GM18502 (cell line): ENCODE results near the gene NAPSA.
"Not testable (repeated sequence)": the region's sequence is repeated elsewhere in the genome, so short reads cannot be mapped to it uniquely, and the experiment has no call there.

Experiments
- ATAC-seq: cut with Tn5 transposase; IDR thresholded peaks from one replicate; pipeline ENCODE4 v1.9.1; 2021; ENCODE audit warnings: mild to moderate bottlenecking; ENCODE audit not compliant: unreplicated experiment, poor library complexity

The NAPSA gene

DNA sequence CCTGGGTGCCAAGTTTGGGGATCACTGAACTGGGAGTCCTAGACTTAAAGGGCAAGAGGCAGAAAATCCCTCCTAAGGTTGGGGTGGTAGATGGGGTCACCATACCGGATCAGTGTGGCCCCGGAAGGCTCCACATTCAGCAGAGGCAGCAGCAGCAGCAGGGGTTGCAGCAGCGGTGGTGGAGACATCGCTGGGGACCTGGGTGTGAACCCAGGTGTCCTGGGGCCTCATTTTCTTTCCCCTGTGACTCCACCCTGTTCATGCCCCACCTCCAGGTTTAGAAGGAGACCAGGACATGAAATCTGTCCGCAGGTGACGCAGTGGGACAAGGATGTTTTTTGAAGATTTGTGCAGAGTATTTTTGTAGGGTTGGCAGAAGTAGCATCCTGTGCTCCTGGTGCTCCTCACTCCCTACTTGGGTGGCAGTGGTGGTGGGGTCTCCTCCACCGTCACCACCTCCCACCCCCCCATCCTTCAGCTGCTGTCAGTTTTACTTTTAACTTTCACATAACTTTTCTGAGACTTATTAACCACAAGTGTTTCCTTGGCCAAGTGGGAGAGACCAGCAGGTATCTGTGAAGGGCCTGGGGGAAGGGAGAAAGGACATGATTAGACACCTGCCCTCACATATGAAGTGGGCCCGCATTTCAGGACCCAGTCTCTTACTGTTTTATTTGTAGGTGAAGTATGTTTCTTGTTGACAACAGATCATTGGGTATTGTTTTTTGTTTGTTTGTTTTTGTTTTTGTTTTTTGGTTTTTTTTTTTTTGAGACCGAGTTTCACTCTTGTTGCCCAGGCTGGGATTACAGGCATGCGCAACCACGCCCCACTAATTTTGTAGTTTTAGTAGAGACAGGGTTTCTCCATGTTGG lies at the start of gene NAPSA:
Gene NAPSA (minus strand): TSS at position 206 of the 873 bp plus-strand sequence. CDS start 18 bp downstream, at position 188.
- ATAC-seq, result no peak

GRCh38 chr19:50413531-50413930 lies 48.1 kb upstream of the NAPSA start:
- no peak for ATAC-seq

DNA sequence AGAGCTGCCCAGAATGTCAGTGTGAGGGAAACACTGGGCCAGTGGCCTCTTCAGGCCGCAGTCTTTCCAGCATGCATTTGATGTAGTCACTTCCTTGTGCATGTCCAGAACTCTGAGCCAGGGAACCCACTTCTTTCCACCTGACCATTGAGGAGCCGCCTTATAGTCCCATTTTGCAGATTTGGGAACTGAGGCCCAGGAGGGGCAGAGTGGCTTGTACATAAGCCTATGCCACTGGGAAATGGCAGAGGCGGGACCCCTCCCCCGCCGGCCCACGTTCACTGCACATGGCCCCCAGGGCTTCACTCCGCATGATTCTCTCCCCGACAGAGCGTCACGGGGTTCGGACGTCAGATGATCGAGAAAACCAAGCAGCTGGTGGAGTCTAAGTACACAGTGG lies 47.7 kb upstream of the NAPSA start:
- ATAC-seq, result no peak

DNA sequence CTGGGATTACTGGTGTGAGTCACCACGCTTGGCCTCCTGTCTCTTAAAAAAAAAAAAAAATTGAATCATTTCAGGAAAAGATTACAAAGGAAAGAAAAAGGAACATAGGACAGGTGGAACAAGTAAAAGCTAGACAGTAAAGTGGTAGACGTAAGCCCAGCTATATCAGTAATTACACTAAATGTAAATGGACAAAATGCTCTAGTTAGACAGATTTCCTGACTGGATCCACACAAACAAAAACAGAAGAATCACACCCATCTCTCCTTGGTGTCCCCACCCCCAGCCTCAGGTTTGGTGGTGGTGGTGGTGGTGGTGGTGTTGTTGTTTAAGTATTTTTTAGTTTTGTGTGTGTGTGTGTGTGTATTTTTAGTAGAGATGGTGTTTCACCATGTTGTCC lies 47.0 kb upstream of the NAPSA start:
- no peak for ATAC-seq

- no peak for ATAC-seq
These were observed 44.7 kb upstream of the NAPSA start for GRCh38 chr19:50410109-50410508.

GRCh38 chr19:50409347-50409746 lies 43.9 kb upstream of the NAPSA start:
- ATAC-seq, result no peak

DNA sequence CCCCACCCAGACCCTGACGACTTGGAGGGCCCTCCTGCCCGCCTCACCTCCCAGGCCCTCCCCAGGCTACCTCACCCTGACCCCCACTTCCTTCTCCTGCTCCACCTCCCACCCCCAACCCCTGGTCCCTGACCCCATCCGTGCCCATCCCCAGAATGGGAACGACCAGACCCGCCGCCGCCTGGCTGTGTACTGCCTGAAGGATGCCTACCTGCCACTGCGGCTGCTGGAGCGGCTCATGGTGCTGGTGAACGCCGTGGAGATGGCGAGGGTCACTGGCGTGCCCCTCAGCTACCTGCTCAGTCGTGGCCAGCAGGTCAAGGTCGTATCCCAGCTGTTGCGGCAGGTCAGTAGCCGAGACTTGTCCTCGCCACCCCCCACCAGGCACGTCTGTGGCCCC lies 41.4 kb upstream of the NAPSA start:
- ATAC-seq, result no peak

DNA sequence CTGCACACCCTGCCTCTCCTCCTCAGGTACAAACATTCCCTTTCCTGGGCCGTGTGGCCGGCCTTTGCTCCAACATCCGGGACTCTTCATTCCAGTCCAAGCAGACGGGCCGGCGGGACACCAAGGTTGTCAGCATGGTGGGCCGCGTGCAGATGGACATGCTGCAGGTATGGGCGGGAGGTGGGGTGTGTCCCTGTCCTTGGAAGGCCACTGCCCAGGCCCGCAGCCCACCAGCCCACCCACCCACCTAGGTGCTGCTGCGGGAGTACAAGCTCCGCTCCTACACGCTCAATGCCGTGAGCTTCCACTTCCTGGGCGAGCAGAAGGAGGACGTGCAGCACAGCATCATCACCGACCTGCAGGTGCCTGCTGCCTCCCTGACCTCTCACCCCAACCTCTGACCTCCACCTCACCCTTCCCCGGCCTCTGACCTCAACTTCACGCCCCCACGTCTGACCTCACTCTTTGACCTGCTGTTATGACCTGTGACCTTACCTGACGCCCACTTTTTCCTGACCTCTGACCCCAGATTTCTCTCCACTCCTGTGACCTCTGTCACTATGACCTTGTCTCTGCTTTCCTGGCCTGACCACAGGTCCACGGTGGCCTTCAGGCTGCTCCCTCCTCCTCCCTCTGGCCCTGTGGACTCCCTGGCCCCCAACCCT lies 40.8 kb upstream of the NAPSA start:
- no peak for ATAC-seq

- ATAC-seq, result no peak
These were observed 37.3 kb upstream of the NAPSA start for GRCh38 chr19:50402544-50403301.

GRCh38 chr19:50401605-50402450 lies 36.4 kb upstream of the NAPSA start:
- no peak for ATAC-seq

DNA sequence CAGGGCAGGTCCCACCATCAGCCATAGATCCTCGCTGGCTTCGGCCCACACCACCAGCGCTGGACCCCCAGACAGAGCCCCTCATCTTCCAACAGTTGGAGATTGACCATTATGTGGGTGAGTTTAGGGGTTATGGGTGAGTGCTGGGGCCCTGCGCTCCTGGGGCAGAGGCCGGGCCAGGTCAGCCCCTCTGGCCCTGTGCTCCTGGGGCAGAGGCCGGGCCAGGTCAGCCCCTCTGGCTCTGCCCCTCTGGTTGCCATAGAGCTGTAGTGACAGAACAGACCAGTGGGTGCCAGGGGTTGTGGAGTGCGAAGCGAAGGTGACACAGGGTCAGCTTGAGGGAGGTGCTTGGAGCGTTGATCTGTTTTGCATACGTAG lies 33.9 kb upstream of the NAPSA start:
- no peak for ATAC-seq

GRCh38 chr19:50398675-50399367 lies 33.4 kb upstream of the NAPSA start:
- no peak for ATAC-seq

- no peak for ATAC-seq
These were observed 28.6 kb upstream of the NAPSA start for GRCh38 chr19:50394017-50394416.

- ATAC-seq, result no peak
These were observed 28.1 kb upstream of the NAPSA start for GRCh38 chr19:50393589-50393988.

- no peak for ATAC-seq
These were observed 27.3 kb upstream of the NAPSA start for GRCh38 chr19:50392759-50393158.

- ATAC-seq, result not testable (repeated sequence)
These were observed 25.5 kb upstream of the NAPSA start for GRCh38 chr19:50390952-50391351.

- not testable (repeated sequence) for ATAC-seq
These were observed 24.9 kb upstream of the NAPSA start for GRCh38 chr19:50390295-50390694.

DNA sequence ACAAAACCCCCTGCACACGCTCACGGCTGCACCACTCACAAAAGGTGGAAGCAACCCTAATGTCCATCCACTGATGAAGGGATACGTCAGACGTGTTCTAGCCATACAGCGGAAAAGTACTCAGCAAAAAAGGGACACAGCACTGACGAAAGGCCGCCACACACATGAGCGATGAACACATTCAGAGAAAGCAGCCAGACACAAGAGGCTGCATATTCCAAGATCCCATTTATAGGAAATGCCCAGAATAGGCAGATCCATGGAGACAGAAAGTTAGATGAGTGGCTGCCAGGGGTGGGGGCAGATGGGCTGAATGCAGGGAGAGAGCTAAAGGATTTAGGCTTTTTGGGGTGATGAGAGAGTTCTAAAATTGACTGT lies 22.4 kb upstream of the NAPSA start:
- no peak for ATAC-seq

DNA sequence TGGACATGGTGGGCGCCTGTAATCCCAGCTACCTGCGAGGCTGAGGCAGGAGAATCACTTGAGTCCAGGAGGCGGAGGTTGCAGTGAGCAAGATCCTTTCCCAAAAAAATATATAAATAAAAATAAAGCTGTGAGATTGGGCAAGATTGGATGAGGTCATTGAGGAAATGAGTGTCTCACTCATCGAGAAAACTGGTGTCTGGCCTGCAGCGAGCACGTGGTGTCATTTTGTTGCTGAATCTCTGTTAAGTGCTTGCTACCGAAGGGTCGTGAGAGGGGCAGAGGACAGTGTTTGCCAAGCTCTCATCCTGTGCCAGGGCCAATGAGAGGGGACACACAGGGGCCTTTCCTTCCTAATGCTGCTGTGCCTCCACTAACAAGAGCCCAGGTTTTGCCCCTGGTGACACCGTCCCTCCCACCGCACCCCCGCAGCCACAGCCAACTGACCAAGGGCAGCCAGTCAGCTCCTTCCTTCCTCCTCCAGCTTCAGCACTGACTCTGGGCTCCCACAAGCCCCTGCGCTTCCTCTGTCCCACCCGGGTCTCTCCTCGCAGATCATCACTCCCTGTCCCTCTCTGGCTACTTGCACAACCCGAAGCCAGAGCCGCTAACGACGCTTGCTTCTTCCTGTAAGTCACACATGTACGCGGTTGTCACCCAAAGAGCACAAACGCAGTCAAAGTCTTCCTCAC lies 21.9 kb upstream of the NAPSA start:
- ATAC-seq, result no peak
